ENCODE data around the gene ERG28. TPM values are rescaled to one million over a fixed set of nuclear protein-coding genes. Genes with fewer than 3 reads are reported as not detected.

ERG28 gene
- polyA plus RNA-seq, 1 of the 3 experiments (the other 2 are of a cell fraction) = 14.8 TPM

GRCh38 chr14:75709207-75709812 is 48.6 kb upstream of the ERG28 start:
- DNase-seq = peak; percentile 52
- Histone ChIP-seq H3K4me2 (no peak overlapping the region), H3F3A (replicated peaks; ENCODE audit: insufficient read depth) (peaks cover 14% of the 10 kb centered on the region), H3K4me3 (ENCODE audit: low read depth in 2 of 2, low read length in 1 of 2) (no peak overlapping the region; a peak in 1 of 4 replicates), H4K20me1 (ENCODE audit: insufficient read depth) (no peaks in the 10 kb centered on the region), H3K9me3 (no peaks in the 10 kb centered on the region), H3K27ac (ENCODE audit: low read depth in 2 of 2, low read length in 1 of 2) (no peak overlapping the region), H3K9ac (no peak overlapping the region), H3K79me2 (ENCODE audit: insufficient read depth) (no peaks in the 10 kb centered on the region), H3K9me2 (no peaks in the 10 kb centered on the region), H2AFZ (ENCODE audit: low read depth) (no peak overlapping the region), H3K4me1 (ENCODE audit: control insufficient read depth in 1 of 2, insufficient read depth in 2 of 2, low read depth in 1 of 2, low read length in 1 of 2) (peaks cover 6 to 11% of the 10 kb centered on the region in 2 experiments; a peak in 3 of 4 replicates), H3K27me3 (ENCODE audit: insufficient read depth) (no peaks in the 10 kb centered on the region), H3K36me3 (replicated peaks in 1 of 2; ENCODE audit: control insufficient read depth in 1 of 2, insufficient read depth in 2 of 2, low read length in 1 of 2) (peaks cover 3 to 32% of the 10 kb centered on the region in 2 experiments)
- WGBS (ENCODE audit: low lambda C conversion rate) = 54% methylated on average over 10 of the region's 10 CpGs
- TF ChIP-seq RAD21 (IDR thresholded peaks at IDR 0.05; ENCODE audit: low read length) = peak; percentile 85
- TF ChIP-seq SMC3 (IDR thresholded peaks at IDR 0.05; ENCODE audit: low read depth, low read length) = peak; percentile 71
- no peak for TF ChIP-seq GATA2 (CRISPR knock-in tag; IDR thresholded peaks at IDR 0.05)
- no peak for TF ChIP-seq RXRA (IDR thresholded peaks at IDR 0.05; ENCODE audit: borderline replicate concordance, low read depth)
- TF ChIP-seq CTCF (IDR thresholded peaks at IDR 0.05) = peak; percentile 90
- ChIA-PET POLR2A (interaction anchor here (0.7 to 1.1 kb wide), 2 partner anchors 64 to 273 kb away, joined by 3 to 5 read pairs; no protein-coding TSS in a partner anchor), CTCF (interaction anchor here (0.6 to 8.4 kb wide), 85 partner anchors 9 to 991 kb away, joined by 3 to 270 read pairs (median 4); partner anchors contain the start of genes FLVCR2, IFT43 and TGFB3)

- no peaks in the 10 kb centered on the region for H3F3A ChIP-seq (replicated peaks; ENCODE audit: insufficient read depth)
- POLR2A ChIA-PET = no interaction called here
- WGBS (ENCODE audit: low lambda C conversion rate) = 93% methylated on average over 3 of the region's 3 CpGs
Observed at GRCh38 chr14:75705014-75705413, 44.3 kb upstream of the ERG28 start.

More at GRCh38 chr14:75705014-75705413, 44.3 kb upstream of the ERG28 start:
- Histone ChIP-seq H3K36me3 (replicated peaks in 1 of 2; ENCODE audit: control insufficient read depth in 1 of 2, insufficient read depth in 2 of 2, low read length in 1 of 2) (peaks cover 15 to 59% of the 10 kb centered on the region in 2 experiments), H3K79me2 (ENCODE audit: insufficient read depth) (no peaks in the 10 kb centered on the region), H3K9me2 (no peaks in the 10 kb centered on the region), H3K27me3 (ENCODE audit: insufficient read depth) (no peaks in the 10 kb centered on the region), H3K4me3 (ENCODE audit: low read depth in 2 of 2, low read length in 1 of 2) (no peak overlapping the region), H3K9me3 (no peaks in the 10 kb centered on the region), H3K4me1 (ENCODE audit: control insufficient read depth in 1 of 2, insufficient read depth in 2 of 2, low read depth in 1 of 2, low read length in 1 of 2) (no peaks in the 10 kb centered on the region; a peak in 1 of 4 replicates), H2AFZ (ENCODE audit: low read depth) (no peak overlapping the region), H3K4me2 (no peak overlapping the region), H3K9ac (no peak overlapping the region), H4K20me1 (ENCODE audit: insufficient read depth) (no peaks in the 10 kb centered on the region), H3K27ac (ENCODE audit: low read depth in 2 of 2, low read length in 1 of 2) (no peak overlapping the region)
- no peak for DNase-seq
- TF ChIP-seq YY1 (IDR thresholded peaks at IDR 0.05; ENCODE audit: low read depth) (no peak), SIN3A (IDR thresholded peaks at IDR 0.05; ENCODE audit: borderline replicate concordance, low read depth, low read length) (no peak), GABPA (IDR thresholded peaks at IDR 0.05; ENCODE audit: low read depth) (no peak), CHD2 (IDR thresholded peaks at IDR 0.05; ENCODE audit: low read length, partially characterized antibody) (no peak), TCF12 (IDR thresholded peaks at IDR 0.05) (no peak), REST (IDR thresholded peaks at IDR 0.05; ENCODE audit: low read depth, low read length) (no peak), USF2 (IDR thresholded peaks at IDR 0.05; ENCODE audit: borderline replicate concordance, low read depth, low read length) (no peak), PBX3 (IDR thresholded peaks at IDR 0.05) (no peak), MAX (IDR thresholded peaks at IDR 0.05; ENCODE audit: low read depth) (no peak), IRF3 (IDR thresholded peaks at IDR 0.05; ENCODE audit: low read depth, low read length) (no peak), JUND (IDR thresholded peaks at IDR 0.05) (no peak)
- CTCF ChIA-PET = interaction anchor here (0.7 to 1.7 kb wide), 4 partner anchors 204 to 647 kb away, joined by 3 to 10 read pairs (median 4); no protein-coding TSS in a partner anchor

All from SK-N-SH (cell line).